ENCODE results near the gene WNT8B. TPM values are rescaled to one million over a fixed set of nuclear protein-coding genes. Genes with fewer than 3 reads are reported as not detected.

Gene WNT8B
- total RNA-seq, 2 donors from 2014 or later: not detected

GRCh38 chr10:100485366-100485765 is 22.6 kb downstream of the WNT8B start:
- H3K4me3 ChIP-seq: no peak overlapping the region
- H3K9me3 ChIP-seq: no peaks in the 10 kb centered on the region
- no peak overlapping the region for H3K27ac ChIP-seq
- no peak for ATAC-seq
- DNase-seq: no peak
- H3K27me3 ChIP-seq: no peaks in the 10 kb centered on the region
- H3K4me1 ChIP-seq: peaks cover 17% of the 10 kb centered on the region
- no peak for TF ChIP-seq POLR2A (IDR thresholded peaks at IDR 0.05)
- no peak for TF ChIP-seq CTCF (IDR thresholded peaks at IDR 0.05)
- intact Hi-C loops (cut with DNase I): no loop called here
- 80 to 81% methylated on average over 7 to 8 of the region's 8 CpGs for WGBS, 2 donors
- H3K36me3 ChIP-seq (replicated peaks in 1 of 2; ENCODE audit: insufficient read depth in 1 of 2, low read depth in 2 of 2): no peaks in the 10 kb centered on the region

- WGBS, 2 donors: 91 to 93% methylated on average over 10 of the region's 10 CpGs
- TF ChIP-seq POLR2A (IDR thresholded peaks at IDR 0.05): no peak
- TF ChIP-seq CTCF (IDR thresholded peaks at IDR 0.05): no peak
- Histone ChIP-seq H3K27me3 (no peaks in the 10 kb centered on the region), H3K4me3 (no peak overlapping the region), H3K4me1 (peaks cover 17% of the 10 kb centered on the region), H3K9me3 (no peaks in the 10 kb centered on the region), H3K36me3 (replicated peaks in 1 of 2; ENCODE audit: insufficient read depth in 1 of 2, low read depth in 2 of 2) (no peaks in the 10 kb centered on the region), H3K27ac (no peak overlapping the region)
- no peak for ATAC-seq
- no peak for DNase-seq
- intact Hi-C loops (cut with DNase I): no loop called here
These were observed 23.1 kb downstream of the WNT8B start for GRCh38 chr10:100485801-100486495.

DNA sequence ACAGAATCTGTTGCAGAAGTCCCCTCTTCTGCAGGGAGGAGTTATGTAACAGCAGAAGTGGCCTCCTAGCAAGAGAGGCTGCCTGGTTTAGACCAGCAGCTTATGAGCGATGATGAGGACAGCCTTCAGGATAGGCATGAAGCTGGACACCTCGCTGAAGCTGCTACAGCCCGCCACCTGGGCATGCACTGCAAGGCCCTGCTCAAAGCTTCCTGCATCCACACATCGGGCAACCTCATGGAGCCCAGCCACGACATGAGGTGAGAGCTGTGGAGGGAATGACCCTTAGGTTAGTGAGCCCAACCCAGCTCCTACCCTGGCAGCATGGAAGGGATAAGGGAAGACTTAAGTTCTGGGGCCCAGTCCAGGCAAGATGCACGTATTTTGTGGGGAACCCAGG is 24.7 kb downstream of the WNT8B start:
- Histone ChIP-seq H3K27ac (no peak overlapping the region), H3K4me3 (no peak overlapping the region), H3K27me3 (no peaks in the 10 kb centered on the region), H3K36me3 (replicated peaks in 1 of 2; ENCODE audit: insufficient read depth in 1 of 2, low read depth in 2 of 2) (no peaks in the 10 kb centered on the region), H3K9me3 (no peaks in the 10 kb centered on the region), H3K4me1 (peaks cover 8% of the 10 kb centered on the region)
- WGBS, 2 donors: 84 to 88% methylated on average over 6 of the region's 6 CpGs
- no peak for ATAC-seq
- TF ChIP-seq CTCF (IDR thresholded peaks at IDR 0.05): no peak
- TF ChIP-seq POLR2A (IDR thresholded peaks at IDR 0.05): no peak
- no peak for DNase-seq
- intact Hi-C loops (cut with DNase I): no loop called here

DNA sequence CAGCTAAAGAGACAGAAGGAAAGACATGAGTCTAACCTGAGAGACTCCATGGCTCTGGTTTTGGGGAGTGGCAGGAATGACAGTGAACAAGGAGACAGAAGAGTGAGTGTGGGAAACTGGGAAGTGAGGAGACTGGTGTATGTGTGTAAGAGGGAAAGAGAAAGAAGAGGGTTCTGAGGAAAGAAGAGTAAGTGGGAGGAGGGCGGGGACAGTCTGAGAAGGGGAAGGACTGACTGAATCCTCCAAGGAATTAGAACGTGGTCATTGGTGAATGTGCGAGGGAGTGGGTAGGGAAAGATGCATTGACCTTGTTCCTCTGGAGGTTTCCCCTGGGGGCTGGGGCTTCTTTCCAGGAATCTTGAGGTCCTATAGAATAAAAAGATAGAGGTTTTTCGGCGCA is 26.6 kb downstream of the WNT8B start:
- H3K27me3 ChIP-seq: no peaks in the 10 kb centered on the region
- H3K36me3 ChIP-seq (replicated peaks in 1 of 2; ENCODE audit: insufficient read depth in 1 of 2, low read depth in 2 of 2): no peaks in the 10 kb centered on the region
- no peaks in the 10 kb centered on the region for H3K4me1 ChIP-seq
- ATAC-seq (no peak), DNase-seq (no peak)
- intact Hi-C loops (cut with DNase I): no loop called here
- WGBS, 2 donors: 84 to 88% methylated on average over 5 of the region's 5 CpGs
- H3K27ac ChIP-seq: no peak overlapping the region
- TF ChIP-seq CTCF (IDR thresholded peaks at IDR 0.05): no peak
- no peak for TF ChIP-seq POLR2A (IDR thresholded peaks at IDR 0.05)
- H3K4me3 ChIP-seq: no peak overlapping the region
- no peaks in the 10 kb centered on the region for H3K9me3 ChIP-seq

GRCh38 chr10:100490531-100490930 is 27.7 kb downstream of the WNT8B start:
- Histone ChIP-seq H3K36me3 (replicated peaks in 1 of 2; ENCODE audit: insufficient read depth in 1 of 2, low read depth in 2 of 2) (no peaks in the 10 kb centered on the region), H3K4me3 (no peak overlapping the region), H3K27ac (no peak overlapping the region), H3K4me1 (no peaks in the 10 kb centered on the region), H3K27me3 (no peaks in the 10 kb centered on the region), H3K9me3 (no peaks in the 10 kb centered on the region)
- ATAC-seq (no peak), DNase-seq (no peak)
- WGBS, 2 donors: 69 to 79% methylated on average over 2 of the region's 2 CpGs
- intact Hi-C loops (cut with DNase I): no loop called here
- no peak for TF ChIP-seq CTCF (IDR thresholded peaks at IDR 0.05)
- TF ChIP-seq POLR2A (IDR thresholded peaks at IDR 0.05): no peak

Data from body of pancreas (tissue), 4 donors.